Activated CD4-positive, alpha-beta T cell treated with anti-CD3 and anti-CD28 coated beads, Interleukin-2, amount 50 U/mL, for 4 hours (primary cell): Measurements from ENCODE around the gene MSMP.

ENCODE experiments used
- DNase-seq, 2 experiments: peaks; one replicate each; pipeline ENCODE4 v3.0.0-alpha.2; 2020

MSMP gene

GRCh38 chr9:35741740-35742139, 12.3 kb downstream of the MSMP start:
- DNase-seq, result no peak

- DNase-seq, result no peak
Observed at GRCh38 chr9:35740243-35740642, 13.8 kb downstream of the MSMP start.

GRCh38 chr9:35738924-35739323, 15.2 kb downstream of the MSMP start:
- no peak for DNase-seq

GRCh38 chr9:35738186-35738585, 15.9 kb downstream of the MSMP start:
- DNase-seq, result no peak

GRCh38 chr9:35737143-35737542, 16.9 kb downstream of the MSMP start:
- DNase-seq, result no peak

- DNase-seq, result peak; percentile 64
Observed at GRCh38 chr9:35736201-35736633, 17.9 kb downstream of the MSMP start.

GRCh38 chr9:35734096-35734495, 20.0 kb downstream of the MSMP start:
- no peak for DNase-seq

GRCh38 chr9:35732800-35733541, 21.1 kb downstream of the MSMP start:
- no peak for DNase-seq

GRCh38 chr9:35732185-35732799, 21.8 kb downstream of the MSMP start, which contains the start of the genes CREB3 and TLN1:
CREB3 (plus strand) TSS chr9:35732666; CDS start chr9:35732773, 107 bp downstream.
TLN1 (minus strand) TSS chr9:35732195; CDS start chr9:35725694, 6,501 bp downstream.
- peak; percentile 94 to 95 for DNase-seq

- DNase-seq, result peak; percentile 9 to 28
Observed at GRCh38 chr9:35731415-35732184, 22.5 kb downstream of the MSMP start.

GRCh38 chr9:35730486-35730854, 23.6 kb downstream of the MSMP start:
- no peak for DNase-seq

- DNase-seq, result no peak
Observed at GRCh38 chr9:35729700-35730485, 24.2 kb downstream of the MSMP start.

- DNase-seq, result no peak
Observed at GRCh38 chr9:35729101-35729500, 25.0 kb downstream of the MSMP start.

- no peak for DNase-seq
Observed at GRCh38 chr9:35728041-35728971, 25.8 kb downstream of the MSMP start.

GRCh38 chr9:35727676-35728040, 26.4 kb downstream of the MSMP start:
- DNase-seq, result no peak

- DNase-seq, result peak; percentile 18 to 19
Observed at GRCh38 chr9:35726931-35727330, 27.1 kb downstream of the MSMP start.

GRCh38 chr9:35725362-35725761, 28.7 kb downstream of the MSMP start:
- DNase-seq, result no peak

- no peak for DNase-seq
Observed at GRCh38 chr9:35723908-35724307, 30.2 kb downstream of the MSMP start.

GRCh38 chr9:35723426-35723825, 30.6 kb downstream of the MSMP start:
- no peak for DNase-seq

- DNase-seq, result no peak
Observed at GRCh38 chr9:35719546-35719945, 34.5 kb downstream of the MSMP start.

GRCh38 chr9:35718721-35719511, 35.2 kb downstream of the MSMP start:
- DNase-seq, result no peak
